Measurements from ENCODE around the gene FAM20B. TPM values are rescaled to one million over a fixed set of nuclear protein-coding genes. Genes with fewer than 3 reads are reported as not detected.

FAM20B gene
- total RNA-seq, 1 donor from 2014 or later: 33.8 TPM

DNA sequence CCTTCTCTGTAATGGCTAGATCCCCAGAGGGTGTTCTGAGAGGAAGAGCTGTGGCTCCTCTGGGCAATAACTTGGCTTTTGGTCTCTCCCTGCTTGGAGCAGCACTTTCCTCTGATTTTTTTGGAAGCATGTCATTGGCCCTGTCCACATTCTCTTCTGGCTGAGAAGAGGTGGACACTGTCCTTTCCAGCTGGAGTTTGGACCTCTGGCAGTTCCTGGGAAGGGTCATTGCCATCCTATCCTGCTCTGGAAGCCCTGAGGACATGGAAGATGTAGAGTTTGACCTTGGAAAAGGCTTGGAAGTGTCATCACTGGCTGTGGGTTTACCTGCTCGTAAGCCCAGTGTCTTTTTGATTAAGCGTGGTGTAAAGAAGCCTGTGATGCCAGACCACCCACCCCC lies 83.0 kb downstream of the FAM20B start:
- Histone ChIP-seq H3F3A (ENCODE audit: low read depth) (no peaks in the 10 kb centered on the region), H3K27me3 (no peaks in the 10 kb centered on the region), H3K4me3 (no peak overlapping the region), H3K4me2 (no peak overlapping the region), H3K9ac (no peak overlapping the region), H3K4me1 (no peaks in the 10 kb centered on the region), H3K9me3 (ENCODE audit: low read depth) (no peaks in the 10 kb centered on the region), H3K79me2 (ENCODE audit: low read depth) (no peaks in the 10 kb centered on the region), H3K36me3 (no peaks in the 10 kb centered on the region), H2AFZ (replicated peaks) (no peak overlapping the region), H4K20me1 (ENCODE audit: low read depth) (peaks cover 6% of the 10 kb centered on the region), H3K27ac (no peak overlapping the region)
- no peaks in the 10 kb centered on the region for H3K9me3 Mint-ChIP-seq
- no peak for TF ChIP-seq EZH2 (IDR thresholded peaks at IDR 0.05)
- TF ChIP-seq, protein P1, sequence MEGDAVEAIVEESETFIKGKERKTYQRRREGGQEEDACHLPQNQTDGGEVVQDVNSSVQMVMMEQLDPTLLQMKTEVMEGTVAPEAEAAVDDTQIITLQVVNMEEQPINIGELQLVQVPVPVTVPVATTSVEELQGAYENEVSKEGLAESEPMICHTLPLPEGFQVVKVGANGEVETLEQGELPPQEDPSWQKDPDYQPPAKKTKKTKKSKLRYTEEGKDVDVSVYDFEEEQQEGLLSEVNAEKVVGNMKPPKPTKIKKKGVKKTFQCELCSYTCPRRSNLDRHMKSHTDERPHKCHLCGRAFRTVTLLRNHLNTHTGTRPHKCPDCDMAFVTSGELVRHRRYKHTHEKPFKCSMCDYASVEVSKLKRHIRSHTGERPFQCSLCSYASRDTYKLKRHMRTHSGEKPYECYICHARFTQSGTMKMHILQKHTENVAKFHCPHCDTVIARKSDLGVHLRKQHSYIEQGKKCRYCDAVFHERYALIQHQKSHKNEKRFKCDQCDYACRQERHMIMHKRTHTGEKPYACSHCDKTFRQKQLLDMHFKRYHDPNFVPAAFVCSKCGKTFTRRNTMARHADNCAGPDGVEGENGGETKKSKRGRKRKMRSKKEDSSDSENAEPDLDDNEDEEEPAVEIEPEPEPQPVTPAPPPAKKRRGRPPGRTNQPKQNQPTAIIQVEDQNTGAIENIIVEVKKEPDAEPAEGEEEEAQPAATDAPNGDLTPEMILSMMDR (IDR thresholded peaks at IDR 0.05): no peak
- DNase-seq (ENCODE audit: low spot score): no peak
- H3K36me3 Mint-ChIP-seq: peaks cover 19% of the 10 kb centered on the region
- no peak overlapping the region for H3K27ac Mint-ChIP-seq
- H3K4me1 Mint-ChIP-seq: no peaks in the 10 kb centered on the region
- H3K27me3 Mint-ChIP-seq (ENCODE audit: insufficient read depth, low read depth): no peaks in the 10 kb centered on the region
- no peak overlapping the region for H3K4me3 Mint-ChIP-seq

DNA sequence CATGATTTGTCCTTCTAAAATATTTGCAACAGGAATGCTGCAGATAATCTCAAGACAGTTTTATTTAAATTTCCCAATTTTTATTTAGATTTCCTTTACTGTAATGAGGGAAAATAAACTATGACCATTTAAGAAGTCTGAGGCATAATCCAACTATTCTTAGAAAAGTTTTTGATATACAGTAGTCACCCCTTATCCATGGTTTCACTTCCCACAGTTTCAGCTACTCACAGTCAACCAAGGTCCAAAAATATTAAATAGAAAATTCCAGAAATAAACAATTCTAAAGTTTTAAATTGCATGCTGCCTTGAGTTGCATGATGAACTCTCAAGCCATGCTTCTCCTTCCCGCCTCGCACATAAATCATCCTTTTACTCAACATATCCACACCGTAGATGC lies 89.5 kb downstream of the FAM20B start:
- H3K27ac Mint-ChIP-seq: no peak overlapping the region

DNA sequence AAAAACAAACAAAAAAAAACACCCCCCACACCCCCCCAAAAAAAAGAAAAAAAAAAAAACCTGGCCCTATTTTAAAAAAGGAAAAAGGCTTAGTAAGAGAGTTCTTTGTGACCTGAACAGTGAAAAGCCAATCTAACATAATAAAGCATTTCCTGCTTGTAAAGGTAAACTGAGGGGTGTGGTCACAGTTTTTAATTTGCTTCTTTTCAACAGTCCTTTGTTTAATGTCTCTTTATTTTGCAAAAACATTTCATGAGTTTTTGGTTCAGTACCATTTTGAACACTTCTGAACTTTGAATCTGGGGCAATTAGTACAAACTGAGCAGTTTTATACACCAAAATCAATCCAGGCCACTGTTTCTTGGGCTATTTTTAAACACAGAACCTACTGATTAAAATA lies 93.8 kb downstream of the FAM20B start:
- H3K4me3 Mint-ChIP-seq: no peak overlapping the region

More for the DNA sequence above, 89.5 kb downstream of the FAM20B start:
- no peaks in the 10 kb centered on the region for H3F3A ChIP-seq (ENCODE audit: low read depth)
- no peak overlapping the region for H3K4me2 ChIP-seq
- peaks cover 7% of the 10 kb centered on the region for H3K36me3 ChIP-seq
- Mint-ChIP-seq H3K4me1 (no peaks in the 10 kb centered on the region), H3K36me3 (peaks cover 26% of the 10 kb centered on the region), H3K4me3 (no peak overlapping the region), H3K9me3 (no peaks in the 10 kb centered on the region), H3K27me3 (ENCODE audit: insufficient read depth, low read depth) (peaks cover 2% of the 10 kb centered on the region)
- no peaks in the 10 kb centered on the region for H3K79me2 ChIP-seq (ENCODE audit: low read depth)
- no peak for DNase-seq (ENCODE audit: low spot score)
- TF ChIP-seq, protein P1 (IDR thresholded peaks at IDR 0.05): no peak
- TF ChIP-seq EZH2 (IDR thresholded peaks at IDR 0.05): no peak
- TF ChIP-seq EZH2phosphoT487 (IDR thresholded peaks at IDR 0.05): no peak
- H4K20me1 ChIP-seq (ENCODE audit: low read depth): no peaks in the 10 kb centered on the region
- H3K9me3 ChIP-seq (ENCODE audit: low read depth): no peaks in the 10 kb centered on the region
- H2AFZ ChIP-seq (replicated peaks): no peak overlapping the region
- no peaks in the 10 kb centered on the region for H3K27me3 ChIP-seq
- H3K4me3 ChIP-seq: no peak overlapping the region
- H3K4me1 ChIP-seq: no peaks in the 10 kb centered on the region
- H3K9ac ChIP-seq: no peak overlapping the region
- H3K27ac ChIP-seq: no peak overlapping the region

More for the DNA sequence above, 93.8 kb downstream of the FAM20B start:
- Histone ChIP-seq H3F3A (ENCODE audit: low read depth) (no peaks in the 10 kb centered on the region), H2AFZ (replicated peaks) (no peak overlapping the region), H3K4me1 (no peaks in the 10 kb centered on the region), H3K36me3 (peaks cover 10% of the 10 kb centered on the region), H3K79me2 (ENCODE audit: low read depth) (no peaks in the 10 kb centered on the region), H3K27ac (no peak overlapping the region), H4K20me1 (ENCODE audit: low read depth) (no peaks in the 10 kb centered on the region), H3K4me3 (no peak overlapping the region), H3K4me2 (no peak overlapping the region), H3K27me3 (no peaks in the 10 kb centered on the region), H3K9me3 (ENCODE audit: low read depth) (no peaks in the 10 kb centered on the region), H3K9ac (no peak overlapping the region)
- Mint-ChIP-seq H3K4me1 (no peaks in the 10 kb centered on the region), H3K27me3 (ENCODE audit: insufficient read depth, low read depth) (peaks cover 2% of the 10 kb centered on the region), H3K9me3 (no peaks in the 10 kb centered on the region), H3K36me3 (peaks cover 24% of the 10 kb centered on the region), H3K27ac (no peak overlapping the region)
- no peak for DNase-seq (ENCODE audit: low spot score)
- TF ChIP-seq EZH2phosphoT487 (IDR thresholded peaks at IDR 0.05): no peak
- TF ChIP-seq, protein P1 (IDR thresholded peaks at IDR 0.05): no peak
- TF ChIP-seq EZH2 (IDR thresholded peaks at IDR 0.05): no peak
